Tibial artery (tissue), 4 donors: Measurements from ENCODE around the gene DNAH17.

ENCODE experiments used
- DNase-seq, 2 donors: peaks; one replicate each; pipeline ENCODE4 v3.0.0-alpha.2; 2019
- H3K27ac ChIP-seq, 2 donors: fragments of 200-600 bp; sonication (generic) in 1 of 2; 1 replicate in 1 of 2; 2 replicates in 1 of 2; pipeline ENCODE4 v1.5.1; 2018 to 2019; ENCODE audit warnings: mild to moderate bottlenecking in 1 of 2
- H3K27me3 ChIP-seq, 2 donors: fragments of 200-600 bp; sonication (generic) in 1 of 2; one replicate each; pipeline versions ENCODE4 v1.5.1 to v1.6.0; 2016 to 2019
- H3K36me3 ChIP-seq, 3 donors: fragments of 200-600 bp; sonication (generic) in 2 of 3; one replicate each; pipeline ENCODE4 v1.5.1; 2016 to 2019; ENCODE audit warnings: mild to moderate bottlenecking in 2 of 3
- H3K4me1 ChIP-seq, 4 donors: fragments of 200-600 bp; sonication (generic) in 2 of 4; 1 replicate in 3 of 4; 2 replicates in 1 of 4; pipeline ENCODE4 v1.5.1; 2016 to 2019
- H3K4me3 ChIP-seq, 2 donors: fragments of 200-600 bp; sonication (generic) in 1 of 2; 1 replicate in 1 of 2; 2 replicates in 1 of 2; pipeline ENCODE4 v1.5.1; 2018 to 2019; ENCODE audit warnings: mild to moderate bottlenecking in 2 of 2
- H3K9me3 ChIP-seq, 3 donors: fragments of 200-600 bp; sonication (generic) in 1 of 3; one replicate each; pipeline ENCODE4 v1.5.1; 2016 to 2019
- CTCF ChIP-seq, 2 experiments: fragments of 200-600 bp in 1 of 2; fragments of 450-650 bp in 1 of 2; IDR thresholded peaks; one replicate each; pipeline ENCODE4 v1.5.1; 2017 to 2019; ENCODE audit warnings: antibody characterized with exemption in 2 of 2, mild to moderate bottlenecking in 1 of 2, moderate library complexity in 1 of 2
- intact Hi-C: fragments of 100-400 bp; cut with DNase I; formaldehyde crosslinking; loops from one replicate; pipeline ENCODE4 v1.15.0; 2023; ENCODE audit warnings: low total_unique reads

The DNAH17 gene

GRCh38 chr17:78407387-78408000 is 169.7 kb downstream of the DNAH17 start:
- no peak for TF ChIP-seq CTCF (IDR thresholded peaks at IDR 0.05)
- no peaks in the 10 kb centered on the region for H3K9me3 ChIP-seq
- peaks cover 32 to 69% (median 48%) of the 10 kb centered on the region in 3 donors for H3K36me3 ChIP-seq
- no peak overlapping the region for H3K27ac ChIP-seq
- peaks cover 0 to 12% (median 0%) of the 10 kb centered on the region in 4 donors for H3K4me1 ChIP-seq
- no peak overlapping the region for H3K4me3 ChIP-seq
- no peak for DNase-seq
- H3K27me3 ChIP-seq, result no peaks in the 10 kb centered on the region
- intact Hi-C loops, result no loop called here

DNA sequence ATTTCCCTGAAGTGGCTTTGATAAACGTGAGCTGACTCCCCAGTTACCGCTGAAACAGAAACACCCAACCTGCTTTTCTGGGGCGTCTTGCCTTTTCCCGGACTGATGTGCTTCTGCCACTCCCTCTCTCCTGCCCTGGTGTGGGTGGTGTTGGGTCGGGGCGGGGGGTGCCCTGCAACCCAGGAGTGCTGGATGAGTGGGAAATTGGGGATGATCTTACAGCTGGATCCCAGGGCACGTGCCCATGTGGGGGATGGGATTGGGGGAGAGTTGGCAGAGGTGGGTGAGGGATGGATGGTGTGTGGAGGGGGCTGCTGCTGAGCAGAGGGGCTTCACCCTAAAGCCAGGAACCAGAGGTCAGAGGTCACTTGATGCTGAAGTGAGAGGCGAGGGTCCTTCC is 170.3 kb downstream of the DNAH17 start:
- no peak overlapping the region for H3K4me3 ChIP-seq
- intact Hi-C loops, result no loop called here
- no peak for DNase-seq
- TF ChIP-seq CTCF (IDR thresholded peaks at IDR 0.05), result no peak
- peaks cover 0 to 12% (median 0%) of the 10 kb centered on the region in 4 donors for H3K4me1 ChIP-seq
- no peak overlapping the region for H3K27ac ChIP-seq
- no peaks in the 10 kb centered on the region for H3K27me3 ChIP-seq
- no peaks in the 10 kb centered on the region for H3K9me3 ChIP-seq
- peaks cover 34 to 69% (median 51%) of the 10 kb centered on the region in 3 donors for H3K36me3 ChIP-seq

DNA sequence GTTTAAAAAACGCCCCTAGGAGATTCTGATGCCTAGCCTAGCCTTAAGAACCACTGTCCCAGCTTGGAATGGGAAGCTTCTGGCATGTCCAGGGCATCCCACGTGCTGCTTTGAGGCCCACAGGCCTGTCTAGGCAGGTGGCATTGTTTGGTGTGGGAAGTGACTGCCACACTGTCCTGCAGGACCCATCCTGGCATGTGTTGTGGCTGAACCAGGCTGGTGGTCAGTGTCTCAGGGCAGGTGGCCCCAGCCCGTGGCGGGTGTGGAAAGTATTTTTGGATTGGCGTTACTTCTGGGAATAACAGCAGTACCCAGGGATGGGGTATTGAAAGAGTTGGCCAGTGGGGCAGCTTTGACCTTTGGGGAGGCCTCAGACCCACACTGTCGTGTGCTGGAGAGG is 170.8 kb downstream of the DNAH17 start:
- H3K4me1 ChIP-seq, result peaks cover 0 to 12% (median 0%) of the 10 kb centered on the region in 4 donors
- peaks cover 37 to 74% (median 56%) of the 10 kb centered on the region in 3 donors for H3K36me3 ChIP-seq
- no peak overlapping the region for H3K27ac ChIP-seq

GRCh38 chr17:78403822-78404221 is 173.4 kb downstream of the DNAH17 start:
- TF ChIP-seq CTCF (IDR thresholded peaks at IDR 0.05), result no peak
- no peaks in the 10 kb centered on the region for H3K27me3 ChIP-seq
- no peak for DNase-seq
- no peaks in the 10 kb centered on the region for H3K9me3 ChIP-seq
- no peak overlapping the region for H3K4me3 ChIP-seq
- peaks cover 0 to 6% (median under 1%) of the 10 kb centered on the region in 4 donors for H3K4me1 ChIP-seq
- H3K27ac ChIP-seq, result no peak overlapping the region
- intact Hi-C loops, result no loop called here
- H3K36me3 ChIP-seq, result peaks cover 61 to 88% (median 82%) of the 10 kb centered on the region in 3 donors

More for the DNA sequence above, 170.8 kb downstream of the DNAH17 start:
- DNase-seq, result no peak
- Histone ChIP-seq H3K4me3 (no peak overlapping the region), H3K27me3 (no peaks in the 10 kb centered on the region), H3K9me3 (no peaks in the 10 kb centered on the region)
- TF ChIP-seq CTCF (IDR thresholded peaks at IDR 0.05), result no peak
- intact Hi-C loops, result no loop called here

DNA sequence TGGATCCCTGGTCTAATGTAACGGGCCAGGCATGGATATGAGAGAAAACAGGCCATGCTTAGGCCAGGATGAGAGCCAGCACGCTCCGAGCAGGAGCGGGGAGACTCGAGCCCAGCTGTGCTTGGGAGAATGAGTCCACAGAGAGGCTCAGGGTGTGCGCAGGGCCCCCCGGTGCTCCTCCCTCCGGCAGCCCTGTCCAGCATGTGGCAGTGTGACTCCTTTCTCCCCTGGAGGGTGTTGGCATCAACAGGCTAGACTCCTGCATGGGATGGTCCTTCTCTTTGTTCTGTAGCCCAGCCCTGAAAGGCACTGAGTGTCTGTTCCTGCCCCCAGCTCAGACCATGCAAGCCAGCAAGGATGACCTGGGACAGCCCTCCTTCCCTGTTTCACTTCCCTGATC is 175.3 kb downstream of the DNAH17 start:
- no peaks in the 10 kb centered on the region for H3K9me3 ChIP-seq
- H3K36me3 ChIP-seq, result peaks cover 65 to 86% (median 80%) of the 10 kb centered on the region in 3 donors
- H3K27ac ChIP-seq, result no peak overlapping the region
- H3K27me3 ChIP-seq, result no peaks in the 10 kb centered on the region
- no peak for DNase-seq
- peaks cover 3 to 20% (median 13%) of the 10 kb centered on the region in 4 donors for H3K4me1 ChIP-seq
- intact Hi-C loops, result no loop called here
- no peak for TF ChIP-seq CTCF (IDR thresholded peaks at IDR 0.05)
- no peak overlapping the region for H3K4me3 ChIP-seq
